Uterus (tissue), 4 donors: ENCODE measurements around the gene PLCL1. TPM values are rescaled to one million over a fixed set of nuclear protein-coding genes. Genes with fewer than 3 reads are reported as not detected.

Source experiments
- DNase-seq, 2 donors: peaks; one replicate each; pipeline ENCODE4 v3.0.0-alpha.2; 2019 to 2020
- H3K27ac ChIP-seq, 2 donors: fragments of 200-600 bp; sonication (generic); 1 replicate in 1 of 2; 2 replicates in 1 of 2; pipeline ENCODE4 v1.5.1; 2016 to 2018
- H3K27me3 ChIP-seq, 2 donors: fragments of 200-600 bp; sonication (generic); one replicate each; pipeline ENCODE4 v1.5.1; 2018 to 2019; ENCODE audit warnings: control low read depth in 1 of 2
- H3K36me3 ChIP-seq, 2 donors: fragments of 200-600 bp; sonication (generic); one replicate each; pipeline ENCODE4 v1.5.1; 2019; ENCODE audit warnings: control low read depth in 1 of 2
- H3K4me1 ChIP-seq, 2 donors: fragments of 200-600 bp; sonication (generic); one replicate each; pipeline ENCODE4 v1.5.1; 2018 to 2019; ENCODE audit warnings: control low read depth in 1 of 2
- H3K4me3 ChIP-seq, 2 donors: fragments of 200-600 bp; sonication (generic); 1 replicate in 1 of 2; 2 replicates in 1 of 2; pipeline ENCODE4 v1.5.1; 2018 to 2019; ENCODE audit warnings: mild to moderate bottlenecking in 1 of 2
- H3K9me3 ChIP-seq, 2 donors: fragments of 200-600 bp; sonication (generic); one replicate each; pipeline ENCODE4 v1.5.1; 2019; ENCODE audit warnings: control low read depth in 1 of 2
- CTCF ChIP-seq, 4 experiments: fragments of 200-600 bp in 2 of 4; fragments of 450-650 bp in 2 of 4; sonication (generic) in 2 of 4; IDR thresholded peaks; one replicate each; pipeline ENCODE4 v1.5.1; 2016 to 2019; ENCODE audit warnings: antibody characterized with exemption in 4 of 4, mild to moderate bottlenecking in 2 of 4, moderate library complexity in 1 of 4
- POLR2A ChIP-seq, 2 donors: fragments of 450-650 bp; IDR thresholded peaks; one replicate each; pipeline ENCODE4 v1.6.1; 2016; ENCODE audit warnings: antibody characterized with exemption in 2 of 2, mild to moderate bottlenecking in 1 of 2, moderate library complexity in 1 of 2
- intact Hi-C: fragments of 100-400 bp; cut with DNase I; formaldehyde crosslinking; loops from one replicate; pipeline ENCODE4 v1.15.1; 2023; ENCODE audit warnings: low total_unique reads
- total RNA-seq, 4 donors: library from RNA; depleted of rRNA in 3 of 4; stranded (reverse); fragments of >200 nt in 3 of 4; gene quantifications; one replicate each; pipeline versions ENCODE4 v1.1.0 to v1.2.4, GENCODE V29; 2014 to 2023
- donor health status: DM: yes; HTN: yes; CAD: no.

PLCL1 gene
- total RNA-seq, 4 donors from 2014 or later: 7.3 to 32.5 (median 15.0) TPM

- intact Hi-C loops: no loop called here
Measured at GRCh38 chr2:197920592-197921201, 116.3 kb downstream of the PLCL1 start.

GRCh38 chr2:197924483-197924882 lies 120.1 kb downstream of the PLCL1 start:
- Histone ChIP-seq H3K36me3 (no peaks in the 10 kb centered on the region), H3K4me3 (no peak overlapping the region), H3K27ac (no peak overlapping the region), H3K27me3 (no peaks in the 10 kb centered on the region), H3K9me3 (no peaks in the 10 kb centered on the region), H3K4me1 (peaks cover 0 to 5% of the 10 kb centered on the region in 2 donors)
- intact Hi-C loops: no loop called here
- no peak for DNase-seq
- TF ChIP-seq CTCF (IDR thresholded peaks at IDR 0.05) (no peak), POLR2A (IDR thresholded peaks at IDR 0.05) (no peak)

More at GRCh38 chr2:197920592-197921201, 116.3 kb downstream of the PLCL1 start:
- TF ChIP-seq POLR2A (IDR thresholded peaks at IDR 0.05) (no peak), CTCF (IDR thresholded peaks at IDR 0.05) (no peak)
- H3K9me3 ChIP-seq: no peaks in the 10 kb centered on the region
- H3K4me3 ChIP-seq: no peak overlapping the region
- no peaks in the 10 kb centered on the region for H3K27me3 ChIP-seq
- no peak for DNase-seq
- no peaks in the 10 kb centered on the region for H3K36me3 ChIP-seq
- no peak overlapping the region for H3K27ac ChIP-seq
- no peaks in the 10 kb centered on the region for H3K4me1 ChIP-seq

DNA sequence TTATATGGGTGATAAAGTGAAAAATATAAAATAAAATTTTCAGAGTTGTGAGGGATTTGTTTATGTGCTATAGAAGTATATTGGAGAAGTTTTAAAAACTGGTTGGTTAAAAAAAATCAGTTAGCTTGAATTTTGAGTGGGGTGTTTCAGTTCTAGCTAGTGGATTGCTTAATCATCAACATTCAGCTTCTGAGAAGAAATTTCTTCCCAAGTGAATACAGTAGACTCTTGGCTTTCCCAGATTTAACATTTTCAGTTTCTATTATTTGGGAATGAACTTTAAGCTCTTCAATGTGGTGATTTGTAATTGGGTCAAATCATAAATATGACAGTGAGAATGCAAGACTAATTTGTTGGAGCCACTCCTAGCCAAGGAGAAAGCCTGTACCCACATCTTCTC lies 120.8 kb downstream of the PLCL1 start:
- Histone ChIP-seq H3K9me3 (no peaks in the 10 kb centered on the region), H3K36me3 (no peaks in the 10 kb centered on the region), H3K4me1 (peaks cover 0 to 5% of the 10 kb centered on the region in 2 donors), H3K27ac (no peak overlapping the region), H3K27me3 (no peaks in the 10 kb centered on the region), H3K4me3 (no peak overlapping the region)
- TF ChIP-seq CTCF (IDR thresholded peaks at IDR 0.05) (no peak), POLR2A (IDR thresholded peaks at IDR 0.05) (no peak)
- intact Hi-C loops: no loop called here
- DNase-seq: no peak

- H3K36me3 ChIP-seq: no peaks in the 10 kb centered on the region
- no peak overlapping the region for H3K27ac ChIP-seq
- H3K9me3 ChIP-seq: no peaks in the 10 kb centered on the region
- TF ChIP-seq POLR2A (IDR thresholded peaks at IDR 0.05) (no peak), CTCF (IDR thresholded peaks at IDR 0.05) (no peak)
- H3K4me3 ChIP-seq: no peak overlapping the region
- intact Hi-C loops: no loop called here
- peaks cover 0 to 5% of the 10 kb centered on the region in 2 donors for H3K4me1 ChIP-seq
- H3K27me3 ChIP-seq: no peaks in the 10 kb centered on the region
- DNase-seq: no peak
Measured at GRCh38 chr2:197925976-197926375, 121.6 kb downstream of the PLCL1 start.

- H3K27me3 ChIP-seq: no peaks in the 10 kb centered on the region
- H3K36me3 ChIP-seq: no peaks in the 10 kb centered on the region
- H3K9me3 ChIP-seq: no peaks in the 10 kb centered on the region
- no peak overlapping the region for H3K4me3 ChIP-seq
- intact Hi-C loops: no loop called here
- peaks cover 0 to 5% of the 10 kb centered on the region in 2 donors for H3K4me1 ChIP-seq
- DNase-seq: no peak
- no peak overlapping the region for H3K27ac ChIP-seq
- no peak for TF ChIP-seq CTCF (IDR thresholded peaks at IDR 0.05)
- TF ChIP-seq POLR2A (IDR thresholded peaks at IDR 0.05): no peak
Measured at GRCh38 chr2:197926673-197927072, 122.3 kb downstream of the PLCL1 start.
